LHCN-M2 (cell line): ENCODE results near the gene BCL11B. TPM values are rescaled to one million over a fixed set of nuclear protein-coding genes. Genes with fewer than 3 reads are reported as not detected.

Experiments used
- DNase-seq: peaks from one replicate; pipeline ENCODE4 v3.0.0-alpha.2; 2012; ENCODE audit warnings: low read depth
- polyA plus RNA-seq: library from polyadenylated mRNA; unstranded; fragments of >200 nt; gene quantifications from one replicate; pipeline ENCODE4 v1.2.1, GENCODE V29; 2012; ENCODE audit warnings: missing spikeins
- total RNA-seq: library from RNA; depleted of rRNA; stranded (reverse); fragments of >200 nt; gene quantifications from 2 replicates; pipeline ENCODE4 v1.2.3, GENCODE V29; 2014; rRNA removed

The BCL11B gene
- not detected in 2 replicates for total RNA-seq
- 0.01 TPM for polyA plus RNA-seq

DNA sequence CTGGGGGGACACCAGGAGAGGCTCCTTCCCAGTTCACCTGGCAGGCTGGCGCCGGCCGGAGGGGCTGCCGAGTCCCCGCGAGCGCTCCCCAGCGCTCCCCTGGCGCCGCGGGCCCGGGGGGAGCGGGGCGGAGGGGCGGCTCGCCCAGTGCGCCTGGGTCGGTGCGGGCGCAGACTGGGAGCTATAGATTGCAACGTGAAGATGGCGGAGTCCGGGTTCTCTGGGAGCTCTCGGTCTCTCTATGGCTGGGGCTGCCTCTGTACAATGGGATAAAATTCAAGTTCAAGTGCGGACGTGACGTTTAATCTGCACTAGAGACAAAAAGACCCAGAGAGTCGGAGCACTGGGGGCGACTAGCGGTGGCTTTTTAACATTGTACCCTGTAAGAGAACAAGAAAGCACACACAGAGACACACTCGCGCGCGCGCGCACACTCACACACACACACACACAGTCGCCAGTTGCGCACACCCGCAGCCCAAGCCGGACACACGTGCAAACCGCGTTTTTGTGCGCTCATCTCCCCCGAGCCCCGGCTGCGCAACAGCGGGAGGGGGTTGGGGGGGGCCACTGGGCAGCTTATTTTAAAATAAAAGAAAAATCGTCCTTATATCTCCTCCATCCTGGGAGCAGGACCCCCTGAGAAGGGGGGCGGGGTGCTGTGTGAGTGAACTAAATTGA, at the start of gene BCL11B:
Gene BCL11B, minus strand, starts transcription at position 247 of the 681 bp plus-strand sequence. CDS start 979 bp downstream, outside the sequence.
- DNase-seq = peak; percentile 85

DNA sequence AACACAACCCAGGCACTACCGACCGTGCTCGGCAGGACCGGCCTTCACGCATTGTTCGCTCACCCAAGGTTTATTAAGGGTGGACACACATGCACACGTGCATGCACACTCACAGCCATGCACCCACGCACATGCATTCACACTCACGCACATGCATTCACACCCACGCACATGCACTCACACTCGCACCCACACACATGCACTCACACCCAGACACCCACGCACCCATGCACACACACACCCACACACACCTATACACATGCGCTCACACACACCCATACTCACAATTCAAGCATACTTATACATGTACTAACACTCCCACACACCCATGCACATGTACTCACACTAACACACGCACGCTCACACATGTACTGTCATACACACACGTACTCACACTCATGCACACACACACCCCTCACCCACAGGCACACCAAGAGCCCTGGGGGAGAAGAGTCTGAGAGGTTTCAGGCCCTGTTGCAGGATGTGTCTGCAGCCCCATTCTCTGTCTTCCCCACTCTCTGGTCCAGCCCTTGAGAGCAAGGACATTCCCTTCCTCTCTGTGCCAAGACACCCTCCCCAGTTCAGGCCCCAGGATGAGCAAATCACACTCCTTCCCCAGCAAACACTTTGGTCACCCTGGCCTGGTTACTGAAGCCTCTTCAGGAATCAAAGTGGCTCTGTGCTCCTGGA, 49.4 kb upstream of the BCL11B start:
- DNase-seq = no peak

DNA sequence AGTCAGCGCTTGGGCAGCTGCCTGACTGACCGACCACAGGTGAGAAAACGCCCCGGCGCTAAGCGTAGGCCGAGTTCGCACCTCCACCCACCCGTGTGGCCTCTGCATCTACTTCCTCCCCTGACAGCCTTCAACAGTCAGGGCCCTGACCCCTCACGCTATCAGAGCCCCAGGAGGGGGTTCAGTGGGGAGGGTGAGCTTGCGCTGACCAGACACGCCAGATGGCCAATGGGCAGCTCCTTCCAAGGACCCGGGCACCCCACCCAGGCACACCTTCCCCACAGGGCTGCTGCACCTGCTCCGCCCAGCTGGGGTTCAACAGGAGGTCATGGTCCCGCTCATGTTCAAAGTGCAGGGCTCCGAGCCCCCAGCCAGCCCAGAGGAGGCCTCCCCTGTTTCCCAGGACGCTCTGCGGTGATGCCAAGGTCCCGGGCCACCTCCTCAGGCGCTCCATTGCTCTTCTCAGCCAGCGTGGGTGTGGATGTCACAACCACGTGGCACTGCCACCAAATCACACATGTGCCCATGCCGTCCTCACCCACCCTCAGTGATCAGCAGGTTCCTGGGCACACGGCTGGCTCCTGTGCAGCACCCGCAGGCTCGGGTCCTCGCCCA, 48.7 kb upstream of the BCL11B start:
- no peak for DNase-seq

DNA sequence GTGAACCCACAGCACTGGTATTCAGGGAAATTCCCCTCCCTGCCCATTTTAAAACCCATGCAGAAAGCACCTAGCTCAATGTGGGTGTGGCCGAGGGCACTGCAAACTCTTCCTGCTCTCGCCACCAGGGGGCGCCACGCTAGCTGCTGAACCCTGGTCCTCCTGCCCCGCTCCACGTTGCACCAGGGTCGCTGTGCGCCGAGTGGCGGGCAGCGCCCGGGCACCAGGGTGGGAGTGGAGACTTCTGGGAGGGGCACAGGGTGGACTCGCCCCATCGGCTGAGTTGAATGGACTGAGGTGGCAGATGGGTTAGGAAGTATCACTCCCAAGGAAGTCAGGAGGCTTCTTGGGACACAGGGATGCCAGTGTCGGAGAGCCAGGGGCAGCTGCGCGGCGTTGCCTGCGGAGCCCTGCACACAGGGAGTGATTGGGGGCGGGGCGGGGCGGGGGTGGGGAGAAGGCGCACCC, 48.1 kb upstream of the BCL11B start:
- DNase-seq = peak; percentile 5

DNA sequence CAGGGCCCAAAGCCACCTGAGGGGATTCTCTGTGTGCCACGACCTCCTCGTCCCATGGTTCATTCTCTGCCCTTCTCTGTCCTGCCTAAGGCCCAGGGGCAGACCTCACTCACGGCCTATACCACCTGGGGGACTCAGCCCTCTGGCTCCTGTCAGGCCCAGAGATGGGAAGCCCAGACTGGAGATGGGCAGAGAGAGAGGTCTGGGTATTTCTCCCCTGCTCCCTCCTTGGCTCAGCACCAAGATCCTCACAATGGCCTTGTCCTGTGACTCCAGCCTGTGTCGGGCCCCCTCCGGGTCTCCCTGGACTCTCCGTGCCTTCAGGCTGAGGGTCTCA, 46.9 kb upstream of the BCL11B start:
- DNase-seq = no peak

DNA sequence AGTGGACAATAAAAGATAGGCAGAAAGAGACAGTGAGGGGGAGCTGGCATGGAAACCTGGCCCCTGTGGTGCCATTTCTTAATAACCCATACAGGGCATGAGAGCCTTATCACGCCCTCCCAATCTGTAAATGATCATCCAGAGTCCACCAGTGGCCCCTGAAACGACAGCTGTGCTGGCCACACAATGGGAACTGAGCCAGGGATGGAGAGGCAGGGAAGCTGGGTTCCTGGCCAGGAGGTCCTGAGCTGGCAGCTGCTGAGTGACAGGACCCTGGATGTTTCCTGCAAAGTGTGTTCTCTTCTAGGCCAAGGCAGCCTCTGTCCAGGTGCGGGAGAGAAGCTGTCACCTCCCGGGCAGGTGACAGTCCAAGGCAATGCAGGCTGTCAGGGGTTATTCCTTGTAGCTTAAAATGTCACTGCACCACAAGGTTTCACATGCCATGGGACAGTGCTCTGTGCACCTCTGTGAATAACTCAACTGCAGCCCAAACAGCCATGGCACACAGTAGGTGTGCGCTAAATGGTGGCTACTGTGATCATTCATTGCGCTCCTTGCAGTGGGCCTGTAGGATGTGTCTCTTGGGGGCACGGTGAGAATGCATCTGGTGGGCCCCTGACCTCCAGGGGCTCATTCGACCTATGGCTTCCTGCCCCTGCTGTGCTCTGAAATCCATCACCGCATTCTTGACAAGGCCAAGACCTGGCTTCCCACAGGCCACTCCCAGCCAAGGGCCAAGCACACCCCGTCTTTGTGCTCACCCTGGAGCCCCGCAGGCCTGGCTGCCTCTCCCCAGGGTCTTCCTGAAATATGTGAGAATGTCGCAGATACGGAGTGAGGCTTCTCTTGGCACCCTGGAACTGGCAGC, 46.3 kb upstream of the BCL11B start:
- DNase-seq = peak; percentile 46

DNA sequence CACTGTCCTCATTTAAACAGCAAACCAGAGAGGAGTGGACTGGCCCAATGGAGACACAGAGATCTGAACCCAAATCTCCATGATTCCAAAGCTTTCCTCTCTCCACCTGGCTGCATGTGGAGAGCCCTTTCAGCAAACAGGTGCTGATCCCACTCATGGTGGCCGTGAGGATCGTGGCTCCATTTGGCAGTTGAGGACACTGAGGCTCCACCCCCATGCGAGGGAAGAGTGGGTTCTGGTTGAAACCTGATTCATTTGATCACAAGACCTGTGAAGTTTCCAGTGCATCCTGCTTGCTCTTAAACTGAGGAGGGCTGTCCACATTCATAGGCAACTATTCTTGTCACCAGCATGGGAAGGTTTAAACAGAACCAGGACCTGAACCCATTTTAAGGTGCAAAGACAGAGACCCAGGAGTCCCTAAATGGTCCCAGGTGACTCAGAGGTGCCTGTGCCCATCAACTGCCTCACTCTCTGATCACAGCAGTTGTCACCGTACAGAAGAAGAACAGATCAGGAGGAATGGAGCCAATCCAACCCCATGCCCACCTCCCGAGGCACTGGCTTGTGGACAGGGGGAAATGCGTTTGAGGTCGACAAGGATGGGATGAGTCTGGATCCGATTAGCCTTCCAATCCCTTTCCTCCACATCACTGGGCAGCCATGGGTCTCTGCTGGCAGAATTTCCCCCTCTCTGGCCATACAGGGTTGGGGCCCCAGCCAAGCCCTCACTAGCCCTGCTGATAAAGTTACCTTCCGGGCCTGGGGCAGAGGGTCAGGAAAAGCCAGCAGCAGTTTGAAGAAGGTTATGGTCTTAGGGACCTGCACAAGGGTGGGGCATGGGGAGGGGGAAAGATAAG, 45.5 kb upstream of the BCL11B start:
- DNase-seq = no peak

DNA sequence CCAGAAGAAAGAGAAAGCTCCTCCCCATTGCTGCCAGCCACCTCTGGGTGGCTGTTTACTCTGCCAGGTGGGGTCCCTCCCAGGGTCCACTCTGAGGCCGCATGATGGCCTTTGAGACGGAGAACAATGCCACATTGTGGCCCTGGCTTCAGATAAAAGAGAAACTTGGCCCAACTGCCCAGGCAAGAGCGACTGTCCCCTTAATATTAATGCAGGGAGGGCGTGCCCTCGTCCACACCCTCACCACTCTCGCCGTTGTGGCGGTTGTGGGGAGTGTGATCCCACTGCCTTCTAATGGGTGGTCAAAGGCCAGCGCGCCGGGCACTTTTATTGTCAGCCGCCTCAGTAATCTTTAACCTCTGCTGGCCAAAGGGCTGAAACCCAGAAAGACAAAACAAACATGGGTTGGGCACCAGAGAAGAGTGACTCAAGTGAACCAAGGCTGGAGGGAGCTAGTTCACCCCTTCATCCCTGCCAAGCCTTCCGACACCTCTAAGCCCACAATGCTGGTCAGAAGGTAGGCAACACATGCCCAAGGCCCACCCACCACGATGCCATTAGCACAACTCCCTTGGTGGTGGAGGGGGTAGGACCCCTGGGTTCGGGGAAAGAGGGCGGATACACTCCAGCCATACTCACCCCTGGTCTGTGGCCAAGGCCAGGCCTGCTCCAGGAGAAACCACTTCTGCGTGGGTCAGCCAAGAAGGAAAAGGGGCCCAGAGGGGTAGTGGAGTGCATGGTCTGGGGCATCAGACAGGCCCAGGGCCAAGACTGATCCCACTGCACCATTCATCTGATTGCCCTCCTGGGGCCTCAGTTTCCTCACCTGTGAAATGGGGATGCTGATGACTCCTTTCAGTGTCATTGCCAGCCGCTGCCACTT, 44.5 kb upstream of the BCL11B start:
- no peak for DNase-seq

DNA sequence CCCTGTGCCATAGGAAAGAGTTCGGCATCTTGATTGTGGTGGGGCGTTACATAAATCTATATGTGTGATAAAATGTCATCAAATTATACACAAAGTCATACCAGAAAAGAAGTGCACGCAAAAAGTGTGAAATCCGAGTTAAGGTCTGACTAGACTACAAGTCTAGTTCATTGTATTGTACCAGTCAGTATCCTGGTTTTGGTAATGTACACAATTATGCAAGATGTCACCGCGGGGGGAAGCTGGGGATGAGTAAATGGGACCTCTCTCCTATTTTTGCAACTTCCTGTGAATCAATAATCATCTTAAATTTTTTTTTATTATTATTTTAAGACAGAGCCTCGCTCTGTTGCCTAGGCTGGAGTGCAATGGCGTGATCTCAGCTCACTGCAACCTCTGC, 43.2 kb upstream of the BCL11B start:
- no peak for DNase-seq

DNA sequence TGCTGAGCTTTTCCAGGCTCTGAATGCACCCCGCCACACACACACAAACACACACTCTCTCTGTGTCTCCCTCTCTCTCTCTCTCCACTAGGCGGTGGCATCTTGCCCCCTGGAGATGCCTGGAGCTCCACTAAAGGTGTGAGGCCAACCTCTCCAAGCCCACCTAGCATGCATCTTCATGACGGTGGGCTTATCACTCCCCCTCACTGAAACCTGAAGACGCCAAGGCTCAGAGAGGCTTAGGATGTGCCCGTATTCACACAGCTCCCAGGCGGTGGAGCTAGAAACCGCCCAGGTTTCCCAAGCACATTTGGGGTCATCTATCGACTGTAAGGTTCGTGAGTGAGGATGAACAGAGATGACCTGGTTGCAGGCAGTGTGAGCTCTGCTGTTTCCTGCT, 42.6 kb upstream of the BCL11B start:
- DNase-seq = no peak

DNA sequence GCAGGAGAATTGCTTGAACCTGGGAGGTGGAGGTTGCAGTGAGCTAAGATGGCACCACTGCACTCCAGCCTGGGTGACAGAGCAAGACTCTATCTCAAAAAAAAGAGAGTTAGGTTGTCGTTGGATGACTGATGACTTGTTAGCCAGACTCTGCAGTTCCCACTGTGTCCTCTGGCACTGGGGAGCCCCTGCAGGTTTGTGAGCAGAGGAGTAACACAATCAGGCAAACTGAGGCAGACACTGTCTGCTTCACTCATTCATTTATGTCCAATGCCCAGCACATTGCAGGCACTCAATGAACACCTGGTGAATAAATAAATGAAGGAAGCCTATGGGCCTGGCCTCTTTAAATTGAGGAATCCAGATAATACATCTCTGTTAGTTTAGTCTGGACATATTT, 41.2 kb upstream of the BCL11B start:
- DNase-seq = no peak

DNA sequence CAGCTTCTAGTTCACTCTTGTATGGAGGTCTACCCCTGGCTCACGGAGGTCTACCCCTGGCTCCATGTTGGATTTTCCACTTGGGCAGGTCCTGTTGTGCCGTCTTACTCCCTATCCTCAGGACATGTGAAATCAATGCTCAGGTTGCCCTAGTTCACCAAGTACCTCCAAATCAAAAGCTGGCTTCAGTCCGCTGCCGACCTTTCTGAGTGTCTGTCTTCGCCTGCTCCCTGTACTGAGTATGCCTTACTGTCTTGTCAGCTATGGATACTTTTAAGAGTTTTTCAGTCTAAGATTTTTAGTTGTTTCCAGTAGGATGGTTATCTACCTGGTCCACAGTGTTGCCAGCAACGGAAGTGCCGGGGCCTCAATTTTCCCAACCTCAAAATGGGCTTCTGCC, 40.1 kb upstream of the BCL11B start:
- no peak for DNase-seq

DNA sequence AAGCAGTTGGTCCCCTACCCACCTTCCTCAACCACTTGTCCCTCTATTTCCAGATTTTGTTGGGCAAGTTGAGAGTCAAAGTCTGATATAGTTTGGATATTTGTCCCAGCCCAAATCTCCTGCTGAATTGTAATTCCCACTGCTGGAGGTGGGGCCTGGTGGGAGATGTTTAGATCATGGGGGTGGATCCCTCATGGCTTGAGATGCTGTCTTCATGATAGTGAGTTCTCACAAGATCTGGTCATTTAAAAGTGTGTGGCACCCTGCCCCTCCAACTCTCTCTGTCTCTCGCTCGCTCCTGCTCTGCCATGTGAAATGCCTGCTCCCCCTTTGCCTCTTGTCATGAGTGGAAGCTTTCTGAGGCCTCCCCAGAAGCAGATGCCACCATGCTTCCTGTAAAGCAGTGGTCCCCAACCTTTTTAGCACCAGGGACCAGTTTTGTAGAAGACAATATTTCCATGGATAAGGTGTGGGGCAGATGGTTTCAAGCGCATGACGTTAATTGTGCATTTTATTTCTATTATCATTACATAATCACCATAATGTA, 37.3 kb upstream of the BCL11B start:
- DNase-seq = no peak

DNA sequence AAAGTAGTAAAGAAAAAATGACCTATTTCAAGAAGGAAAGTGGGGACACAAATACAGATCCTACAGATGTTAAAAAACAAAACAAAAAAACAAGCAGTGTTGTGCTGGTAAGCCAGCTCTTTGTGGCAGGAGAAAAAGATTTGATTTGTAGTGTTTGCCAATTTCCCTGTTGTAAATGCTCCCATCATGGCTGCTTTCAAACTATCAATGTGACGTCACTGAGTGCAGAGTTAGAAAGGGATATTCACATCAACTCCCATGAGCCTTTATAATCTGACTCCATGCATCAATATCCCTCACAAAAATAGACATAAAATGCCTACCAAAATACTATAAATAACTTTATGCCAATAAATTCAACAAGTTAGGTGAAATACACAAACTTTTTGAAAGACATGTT, 32.2 kb upstream of the BCL11B start:
- DNase-seq = no peak

DNA sequence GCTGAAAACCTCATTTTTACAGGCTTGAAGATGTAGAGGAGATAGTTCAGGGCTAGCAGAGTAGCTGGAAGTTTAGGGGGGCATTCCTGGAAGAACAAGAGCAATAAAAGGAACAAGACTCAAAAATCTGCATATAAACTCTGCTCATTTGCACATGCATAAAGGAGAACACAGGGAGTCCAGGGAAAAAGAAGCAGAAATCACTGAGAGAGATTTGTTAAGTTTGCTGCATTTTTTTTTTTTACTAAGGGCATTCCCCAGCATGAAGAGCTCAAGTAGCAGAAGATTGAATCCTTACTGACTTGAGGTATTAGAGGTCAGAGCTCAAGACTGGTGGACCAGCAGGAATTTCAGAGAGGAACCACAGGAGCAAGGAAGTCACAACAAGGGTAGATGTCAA, 28.2 kb upstream of the BCL11B start:
- DNase-seq = no peak

DNA sequence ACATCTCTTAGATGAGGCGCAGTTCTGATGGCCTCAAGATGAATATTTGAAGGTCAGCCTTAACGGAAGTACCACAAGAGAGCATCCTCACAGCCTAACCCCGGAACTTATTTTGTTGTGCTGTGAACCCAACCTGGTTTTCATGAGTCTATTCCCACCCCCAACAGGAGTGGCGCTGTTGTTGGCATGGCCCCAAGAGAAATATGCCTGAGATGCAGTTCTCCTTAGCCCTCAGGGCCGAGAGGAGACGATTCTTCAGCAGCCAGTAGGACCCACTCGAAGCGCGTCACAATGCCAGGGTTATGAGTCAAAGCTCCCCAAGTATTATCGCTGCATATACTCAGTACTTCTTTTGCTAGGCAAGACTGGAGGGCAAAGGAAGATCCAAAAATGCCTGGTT, 24.5 kb upstream of the BCL11B start:
- DNase-seq = no peak

DNA sequence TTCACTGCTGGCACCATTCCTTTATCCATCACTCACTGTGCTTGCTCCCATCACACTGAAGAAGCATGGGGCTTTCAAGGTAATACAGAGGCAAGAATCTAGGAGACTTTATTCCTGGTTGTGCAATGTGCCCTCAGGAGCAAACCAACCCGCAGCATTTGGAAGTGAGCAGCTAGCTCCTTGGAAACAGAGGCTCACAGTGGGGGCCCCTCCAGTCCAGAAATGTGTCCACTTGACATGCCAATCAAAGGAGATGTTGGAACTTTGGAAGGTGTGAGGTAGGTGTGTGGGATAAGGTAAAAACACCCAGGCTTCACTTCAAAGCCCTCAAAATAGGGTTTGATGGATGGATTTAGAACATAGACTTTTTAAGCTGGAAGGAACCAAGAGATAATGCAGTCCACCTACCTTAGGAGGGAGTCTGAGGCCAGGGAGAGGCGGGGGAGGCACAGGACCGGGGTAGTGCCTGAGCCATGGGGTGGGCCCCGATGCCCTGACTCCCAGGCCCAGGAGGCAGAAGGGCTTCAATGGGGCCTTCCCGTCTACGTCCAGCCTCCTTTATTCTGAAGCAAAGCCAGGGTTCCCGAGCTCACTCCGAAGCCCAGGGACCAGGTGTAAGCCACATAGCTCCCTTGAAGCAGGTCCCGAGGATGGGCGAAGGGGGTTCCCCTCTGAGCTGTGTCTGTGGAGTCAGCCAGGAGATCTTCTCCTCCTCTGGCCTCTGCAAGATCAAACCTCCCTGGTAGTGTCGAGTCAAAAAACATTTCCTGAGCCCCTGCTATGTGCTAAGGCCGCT, 17.6 kb upstream of the BCL11B start:
- no peak for DNase-seq

DNA sequence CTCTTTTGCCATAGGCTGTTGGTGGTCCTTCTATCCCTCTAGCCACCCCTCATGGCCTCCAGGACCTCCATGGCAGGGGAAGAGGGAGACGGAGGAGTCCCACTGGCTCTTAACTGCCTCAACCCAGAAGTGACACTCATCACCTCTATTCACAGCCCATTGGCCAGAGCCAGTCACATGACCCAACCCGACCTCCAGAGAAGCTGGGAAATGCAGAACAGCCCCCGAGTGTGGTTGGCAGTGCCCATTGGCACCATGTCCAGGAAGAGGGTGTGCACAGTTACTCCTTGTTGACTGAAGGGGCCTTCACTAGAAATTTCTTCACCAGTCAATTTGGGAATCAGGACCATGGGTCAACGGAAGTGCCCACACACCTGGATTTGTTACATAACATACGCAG, 17.0 kb upstream of the BCL11B start:
- DNase-seq = no peak
